Measurements from ENCODE around the gene CSNK2B.

The CSNK2B gene

GRCh38 chr6:31660381-31661261 is 5.3 kb upstream of the CSNK2B start, which contains the start of gene C6orf47:
C6orf47 (minus strand) TSS chr6:31660778; CDS start chr6:31659947, 831 bp downstream.
- DNase-seq (ENCODE audit: low read depth in 3 of 3, low spot score in 1 of 3) = peak; percentile 42 to 59 (median 42)

- DNase-seq (ENCODE audit: low read depth in 3 of 3, low spot score in 1 of 3) = no peak
Measured at GRCh38 chr6:31661262-31662123, 4.4 kb upstream of the CSNK2B start.

- no peak for DNase-seq (ENCODE audit: low read depth in 3 of 3, low spot score in 1 of 3)
Measured at GRCh38 chr6:31662124-31662723, 3.7 kb upstream of the CSNK2B start.

- no peak for DNase-seq (ENCODE audit: low read depth in 3 of 3, low spot score in 1 of 3)
Measured at GRCh38 chr6:31663126-31663960, 2.5 kb upstream of the CSNK2B start.

GRCh38 chr6:31663961-31664789 is 1.7 kb upstream of the CSNK2B start:
- DNase-seq (ENCODE audit: low read depth in 3 of 3, low spot score in 1 of 3) = no peak

GRCh38 chr6:31664790-31665500 is 935 bp upstream of the CSNK2B start, which contains the start of gene GPANK1:
GPANK1 (minus strand) TSS chr6:31664997; CDS start chr6:31664478, 519 bp downstream.
- DNase-seq (ENCODE audit: low read depth in 3 of 3, low spot score in 1 of 3) = peak; percentile 73 to 75 (median 74)

- DNase-seq (ENCODE audit: low read depth in 3 of 3, low spot score in 1 of 3) = no peak
Measured at GRCh38 chr6:31666337-31666965, 571 bp downstream of the CSNK2B start.

GRCh38 chr6:31669676-31670075 is 3.8 kb downstream of the CSNK2B start, which contains the start of gene LY6G5B:
LY6G5B (plus strand) TSS chr6:31669976; CDS start chr6:31670951, 975 bp downstream.
- no peak for DNase-seq (ENCODE audit: low read depth in 3 of 3, low spot score in 1 of 3)

- no peak for DNase-seq (ENCODE audit: low read depth in 3 of 3, low spot score in 1 of 3)
Measured at GRCh38 chr6:31676322-31676903, 10.5 kb downstream of the CSNK2B start.

GRCh38 chr6:31676904-31677303 is 11.0 kb downstream of the CSNK2B start:
- no peak for DNase-seq (ENCODE audit: low read depth in 3 of 3, low spot score in 1 of 3)

GRCh38 chr6:31677955-31678354 is 12.1 kb downstream of the CSNK2B start:
- DNase-seq (ENCODE audit: low read depth in 3 of 3, low spot score in 1 of 3) = no peak

- DNase-seq (ENCODE audit: low read depth in 3 of 3, low spot score in 1 of 3) = peak; percentile 31 to 41 (median 35)
Measured at GRCh38 chr6:31680226-31681134, 14.6 kb downstream of the CSNK2B start, which contains the start of gene LY6G5C. LY6G5C (minus strand) TSS chr6:31681067; CDS start chr6:31680373, 694 bp downstream.

- peak in 1 of 3 donors; percentile 21 for DNase-seq (ENCODE audit: low read depth in 3 of 3, low spot score in 1 of 3)
Measured at GRCh38 chr6:31681135-31681671, 15.3 kb downstream of the CSNK2B start.

GRCh38 chr6:31683591-31683990 is 17.7 kb downstream of the CSNK2B start:
- no peak for DNase-seq (ENCODE audit: low read depth in 3 of 3, low spot score in 1 of 3)

- DNase-seq (ENCODE audit: low read depth in 3 of 3, low spot score in 1 of 3) = no peak
Measured at GRCh38 chr6:31686483-31686882, 20.6 kb downstream of the CSNK2B start.

GRCh38 chr6:31687321-31687720 is 21.4 kb downstream of the CSNK2B start:
- no peak for DNase-seq (ENCODE audit: low read depth in 3 of 3, low spot score in 1 of 3)
